22Rv1 (cell line): ENCODE results near the gene SLC35D3.

ENCODE experiments used
- CTCF ChIP-seq: fragments of 450-650 bp; IDR thresholded peaks from 2 replicates; pipeline ENCODE4 v1.5.1; 2017; ENCODE audit warnings: mild to moderate bottlenecking
- ZFX ChIP-seq: fragments of 450-650 bp; IDR thresholded peaks from 2 replicates; pipeline ENCODE4 v1.6.1; 2017; ENCODE audit warnings: antibody characterized with exemption, borderline replicate concordance

DNA sequence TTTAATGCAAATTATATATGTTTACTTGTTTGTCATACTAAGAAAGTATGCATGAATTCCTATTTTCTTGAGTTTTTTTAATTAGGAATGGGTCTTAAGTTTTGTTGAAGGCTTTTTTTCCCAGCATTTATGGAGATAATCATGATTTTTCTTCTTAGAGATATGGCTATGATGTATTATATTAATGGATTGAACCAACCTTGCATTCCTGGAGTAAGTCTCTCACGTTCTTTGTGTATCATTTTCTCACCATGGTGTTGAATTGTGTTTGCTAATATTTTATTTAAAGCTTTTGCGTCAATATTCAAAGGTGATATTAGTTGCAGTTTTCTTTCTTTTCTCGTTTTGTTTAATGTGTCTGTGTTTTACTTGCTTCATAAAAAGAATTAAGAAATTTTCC lies 48.4 kb upstream of the SLC35D3 start:
- TF ChIP-seq CTCF: no peak
- TF ChIP-seq ZFX: no peak
